Hepatocyte (in vitro differentiated cells): Measurements from ENCODE around the gene MGMT.

Source experiments
- EZH2 ChIP-seq: fragments of 200-600 bp; sonication (generic); IDR thresholded peaks from 2 replicates; pipeline ENCODE4 v1.6.1; 2016; ENCODE audit warnings: antibody characterized with exemption, mild to moderate bottlenecking, borderline replicate concordance
- EZH2phosphoT487 ChIP-seq: fragments of 200-600 bp; sonication (generic); IDR thresholded peaks from one replicate; pipeline ENCODE4 v1.6.1; 2018; ENCODE audit warnings: antibody characterized with exemption, mild to moderate bottlenecking, low read depth, moderate library complexity; ENCODE audit not compliant: unreplicated experiment, severe bottlenecking
- TF ChIP-seq, protein P1 (sequence below): fragments of 200-600 bp; sonication (generic); IDR thresholded peaks from 2 replicates; pipeline ENCODE4 v1.5.1; 2016; ENCODE audit warnings: antibody characterized with exemption, mild to moderate bottlenecking; ENCODE audit not compliant: poor library complexity

- TF ChIP-seq, protein P1, sequence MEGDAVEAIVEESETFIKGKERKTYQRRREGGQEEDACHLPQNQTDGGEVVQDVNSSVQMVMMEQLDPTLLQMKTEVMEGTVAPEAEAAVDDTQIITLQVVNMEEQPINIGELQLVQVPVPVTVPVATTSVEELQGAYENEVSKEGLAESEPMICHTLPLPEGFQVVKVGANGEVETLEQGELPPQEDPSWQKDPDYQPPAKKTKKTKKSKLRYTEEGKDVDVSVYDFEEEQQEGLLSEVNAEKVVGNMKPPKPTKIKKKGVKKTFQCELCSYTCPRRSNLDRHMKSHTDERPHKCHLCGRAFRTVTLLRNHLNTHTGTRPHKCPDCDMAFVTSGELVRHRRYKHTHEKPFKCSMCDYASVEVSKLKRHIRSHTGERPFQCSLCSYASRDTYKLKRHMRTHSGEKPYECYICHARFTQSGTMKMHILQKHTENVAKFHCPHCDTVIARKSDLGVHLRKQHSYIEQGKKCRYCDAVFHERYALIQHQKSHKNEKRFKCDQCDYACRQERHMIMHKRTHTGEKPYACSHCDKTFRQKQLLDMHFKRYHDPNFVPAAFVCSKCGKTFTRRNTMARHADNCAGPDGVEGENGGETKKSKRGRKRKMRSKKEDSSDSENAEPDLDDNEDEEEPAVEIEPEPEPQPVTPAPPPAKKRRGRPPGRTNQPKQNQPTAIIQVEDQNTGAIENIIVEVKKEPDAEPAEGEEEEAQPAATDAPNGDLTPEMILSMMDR: no peak
- TF ChIP-seq EZH2phosphoT487 (no peak), EZH2 (no peak)
Observed at GRCh38 chr10:129725011-129725410, 258.0 kb downstream of the MGMT start.
